GM21786 (cell line): ENCODE measurements around the gene MCTP2.

Source experiments
- ATAC-seq: cut with Tn5 transposase; IDR thresholded peaks from one replicate; pipeline ENCODE4 v1.9.1; 2021; ENCODE audit not compliant: unreplicated experiment

The MCTP2 gene

GRCh38 chr15:94432279-94432678, 200.9 kb downstream of the MCTP2 start:
- ATAC-seq = no peak

GRCh38 chr15:94439158-94439557, 207.8 kb downstream of the MCTP2 start:
- ATAC-seq = no peak

- no peak for ATAC-seq
Observed at GRCh38 chr15:94441760-94442159, 210.4 kb downstream of the MCTP2 start.

- no peak for ATAC-seq
Observed at GRCh38 chr15:94442480-94442879, 211.1 kb downstream of the MCTP2 start.

- no peak for ATAC-seq
Observed at GRCh38 chr15:94443186-94443585, 211.8 kb downstream of the MCTP2 start.

- ATAC-seq = no peak
Observed at GRCh38 chr15:94445566-94446160, 214.3 kb downstream of the MCTP2 start.

GRCh38 chr15:94446441-94446840, 215.1 kb downstream of the MCTP2 start:
- no peak for ATAC-seq

- no peak for ATAC-seq
Observed at GRCh38 chr15:94451466-94451865, 220.1 kb downstream of the MCTP2 start.

- ATAC-seq = no peak
Observed at GRCh38 chr15:94453227-94453988, 222.0 kb downstream of the MCTP2 start.

- no peak for ATAC-seq
Observed at GRCh38 chr15:94455297-94455696, 223.9 kb downstream of the MCTP2 start.

GRCh38 chr15:94456226-94456625, 224.9 kb downstream of the MCTP2 start:
- no peak for ATAC-seq

GRCh38 chr15:94457661-94458060, 226.3 kb downstream of the MCTP2 start:
- no peak for ATAC-seq

- no peak for ATAC-seq
Observed at GRCh38 chr15:94460624-94461023, 229.3 kb downstream of the MCTP2 start.

GRCh38 chr15:94467034-94467433, 235.7 kb downstream of the MCTP2 start:
- no peak for ATAC-seq

- no peak for ATAC-seq
Observed at GRCh38 chr15:94470492-94470891, 239.1 kb downstream of the MCTP2 start.

GRCh38 chr15:94476686-94477085, 245.3 kb downstream of the MCTP2 start:
- no peak for ATAC-seq

GRCh38 chr15:94477913-94478553, 246.7 kb downstream of the MCTP2 start:
- ATAC-seq = no peak

- ATAC-seq = no peak
Observed at GRCh38 chr15:94478763-94479162, 247.4 kb downstream of the MCTP2 start.

- no peak for ATAC-seq
Observed at GRCh38 chr15:94480289-94480834, 249.0 kb downstream of the MCTP2 start.

- ATAC-seq = no peak
Observed at GRCh38 chr15:94485148-94485719, 253.9 kb downstream of the MCTP2 start.

GRCh38 chr15:94487635-94488034, 256.3 kb downstream of the MCTP2 start:
- ATAC-seq = no peak

GRCh38 chr15:94493176-94493575, 261.8 kb downstream of the MCTP2 start:
- ATAC-seq = no peak
